Measurements from ENCODE around the gene OPCML.

Gene OPCML

GRCh38 chr11:133408402-133408801 lies 123.9 kb downstream of the OPCML start:
- no peak for FAIRE-seq

DNA sequence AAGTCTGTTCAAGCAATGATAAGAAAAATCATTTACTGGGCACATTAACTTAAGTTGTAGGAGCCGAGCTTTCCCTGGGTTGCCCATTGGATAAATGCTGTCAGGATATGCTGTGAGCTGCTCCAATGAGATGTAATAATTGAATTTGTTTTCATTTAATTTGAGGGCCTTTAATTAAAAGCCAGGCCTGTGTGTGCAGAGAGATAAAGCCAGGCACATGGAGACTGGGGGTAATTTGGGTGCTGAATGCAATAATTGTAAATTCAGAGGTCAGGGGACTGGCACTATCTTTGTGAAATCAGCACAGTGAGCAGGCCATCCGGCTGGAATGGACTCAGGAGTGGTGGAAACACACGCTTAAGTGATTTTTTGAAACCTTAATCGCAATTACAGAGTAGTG lies 125.8 kb downstream of the OPCML start:
- FAIRE-seq, result no peak

DNA sequence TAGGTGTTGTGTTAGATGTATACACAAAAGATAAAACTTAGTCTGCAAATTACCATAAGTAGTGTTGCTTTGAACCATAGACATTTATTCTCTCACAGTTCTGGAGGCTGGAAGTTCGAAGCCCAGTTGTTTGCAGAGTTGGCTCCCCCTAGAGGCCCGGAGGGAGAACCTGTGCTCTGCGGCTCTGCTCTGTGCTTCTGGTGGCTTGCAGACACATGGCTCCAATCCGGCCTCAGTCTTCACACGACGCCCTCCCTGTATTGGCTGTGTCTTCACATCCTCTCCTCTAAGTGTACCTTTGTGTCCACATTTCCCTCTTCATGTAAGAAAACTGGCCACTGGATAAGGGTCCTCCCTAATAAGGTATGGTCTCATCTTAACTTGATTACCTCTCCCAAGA lies 128.4 kb downstream of the OPCML start:
- FAIRE-seq, result no peak

DNA sequence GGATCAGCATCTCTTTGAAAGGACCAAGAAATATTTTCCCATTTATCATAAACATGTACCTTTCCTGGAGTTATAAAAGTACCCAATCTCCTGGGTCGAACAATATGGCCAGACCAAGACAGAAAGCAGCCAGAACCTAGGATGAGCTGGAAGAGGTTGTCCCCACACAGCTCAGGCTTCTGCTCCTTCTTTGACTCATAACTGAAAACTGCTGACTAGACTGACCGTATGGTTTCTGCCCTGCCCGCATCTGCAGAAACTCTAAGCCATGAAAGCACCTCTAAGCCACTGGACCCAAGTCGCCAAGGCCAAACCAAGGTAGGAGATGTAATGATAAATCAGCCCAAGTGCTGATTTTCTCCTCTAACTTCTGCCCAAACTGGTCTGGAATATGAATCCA lies 129.8 kb downstream of the OPCML start:
- FAIRE-seq, result no peak

DNA sequence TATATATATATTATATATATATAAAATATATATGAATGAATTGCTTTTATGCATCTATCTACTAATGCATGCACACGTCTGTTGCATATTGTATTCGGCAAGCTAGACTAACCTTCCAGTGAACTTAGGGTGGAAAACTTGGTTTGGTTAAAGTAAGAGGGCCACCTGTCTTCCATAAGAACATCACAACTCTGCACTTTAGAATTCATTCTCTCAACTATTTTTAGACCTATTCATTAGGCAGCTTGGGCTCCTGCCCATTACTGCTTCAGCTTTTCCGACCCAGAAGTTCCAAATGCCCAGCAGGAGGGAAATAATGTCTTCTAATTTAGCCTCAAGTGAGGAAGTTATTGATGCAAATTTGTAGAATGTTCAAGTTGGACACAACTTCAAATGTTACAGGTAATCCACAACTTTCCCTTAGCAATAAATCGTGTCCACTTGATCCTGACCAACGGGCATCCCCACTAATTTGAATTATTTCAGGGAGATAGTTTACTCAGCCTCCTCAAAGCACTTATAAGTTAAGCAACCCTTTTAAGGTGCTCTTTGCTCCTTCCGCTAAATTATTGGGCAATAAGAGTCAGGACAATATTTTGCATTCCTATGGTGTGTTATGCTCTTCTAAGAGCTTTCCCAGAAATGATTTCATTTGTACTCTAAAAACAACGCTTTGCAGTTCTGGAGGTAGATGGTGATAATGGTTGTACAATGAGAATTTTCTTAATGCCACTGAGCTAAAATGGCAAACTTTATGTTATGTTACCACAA lies 132.3 kb downstream of the OPCML start:
- FAIRE-seq, result no peak

DNA sequence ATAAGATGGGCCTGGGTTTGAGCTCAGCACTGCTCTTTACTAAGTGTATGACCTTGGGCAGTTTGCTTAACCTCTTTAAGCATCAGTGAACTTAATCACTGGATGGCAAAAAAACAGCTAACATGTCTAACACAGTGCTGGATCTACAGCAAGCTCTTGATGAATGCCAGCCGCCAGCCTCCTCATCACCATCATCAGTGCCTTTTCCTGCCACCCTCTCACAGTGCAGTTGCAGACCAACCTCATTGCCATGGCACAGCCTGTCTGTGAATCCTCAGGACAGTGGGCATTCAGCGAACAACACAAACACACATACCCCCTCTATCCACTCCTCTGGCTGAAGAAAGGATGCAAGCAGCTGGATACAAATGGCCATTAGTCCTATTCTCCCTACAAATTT lies 133.0 kb downstream of the OPCML start:
- FAIRE-seq, result no peak

- no peak for FAIRE-seq
Observed at GRCh38 chr11:133390803-133391202, 141.5 kb downstream of the OPCML start.

GRCh38 chr11:133388975-133389568 lies 143.2 kb downstream of the OPCML start:
- FAIRE-seq, result no peak

DNA sequence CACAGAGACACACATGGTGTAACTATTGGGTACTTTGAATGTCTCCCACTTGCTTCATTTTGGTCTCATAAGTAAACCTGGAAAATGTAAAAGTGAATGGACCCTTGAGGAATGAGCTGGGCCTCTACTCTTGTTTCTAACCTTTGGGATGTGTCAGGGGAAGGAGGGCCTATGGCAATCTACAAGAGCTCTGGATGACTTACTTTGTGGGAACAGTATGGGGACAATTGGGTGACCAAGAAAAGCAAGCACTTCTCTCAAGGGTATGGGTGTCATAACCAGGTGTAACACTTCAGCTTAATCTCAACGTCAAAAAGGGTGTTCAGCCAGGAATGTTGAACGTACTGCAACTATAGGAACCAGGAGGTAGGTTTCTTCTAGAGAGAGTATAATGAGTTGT lies 144.0 kb downstream of the OPCML start:
- no peak for FAIRE-seq

- no peak for FAIRE-seq
Observed at GRCh38 chr11:133386852-133387251, 145.4 kb downstream of the OPCML start.

DNA sequence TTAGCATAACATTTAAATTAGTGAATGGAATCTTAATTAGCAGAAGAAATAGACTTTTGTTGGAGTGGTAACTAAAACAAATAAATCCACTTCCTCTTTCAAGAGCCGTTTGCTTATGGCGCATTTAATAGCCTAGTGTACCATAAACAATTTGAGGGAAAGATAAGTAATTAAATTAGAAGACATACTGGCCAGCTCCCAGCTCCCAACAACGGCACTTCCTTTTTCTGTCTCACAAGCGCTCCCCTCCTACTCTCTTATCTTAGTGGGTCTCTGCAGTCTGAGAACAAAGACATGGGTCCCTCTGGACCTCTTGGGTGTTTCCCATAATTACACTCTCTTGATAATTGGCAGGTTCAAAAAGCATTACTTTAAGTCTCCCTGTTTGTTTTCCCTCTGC lies 146.0 kb downstream of the OPCML start:
- FAIRE-seq, result no peak

DNA sequence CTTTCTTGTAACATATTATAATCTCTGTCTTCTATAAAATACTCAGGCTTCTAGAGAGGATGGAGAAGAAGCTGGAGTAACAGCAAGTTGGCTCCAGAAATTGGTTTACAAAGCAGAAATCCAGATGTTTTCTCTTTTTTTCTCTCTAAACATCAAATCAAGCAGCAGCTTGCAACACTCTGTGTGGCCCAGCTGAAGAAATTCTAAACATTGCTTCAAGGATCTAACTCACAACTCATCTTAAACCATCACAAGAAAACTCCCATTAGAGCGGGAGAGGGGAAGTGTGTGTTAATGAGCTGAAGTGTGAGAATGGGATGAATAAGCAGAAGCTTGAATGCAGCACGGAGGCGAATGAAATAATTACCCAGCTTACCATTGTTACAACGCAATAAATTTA lies 146.5 kb downstream of the OPCML start:
- no peak for FAIRE-seq

DNA sequence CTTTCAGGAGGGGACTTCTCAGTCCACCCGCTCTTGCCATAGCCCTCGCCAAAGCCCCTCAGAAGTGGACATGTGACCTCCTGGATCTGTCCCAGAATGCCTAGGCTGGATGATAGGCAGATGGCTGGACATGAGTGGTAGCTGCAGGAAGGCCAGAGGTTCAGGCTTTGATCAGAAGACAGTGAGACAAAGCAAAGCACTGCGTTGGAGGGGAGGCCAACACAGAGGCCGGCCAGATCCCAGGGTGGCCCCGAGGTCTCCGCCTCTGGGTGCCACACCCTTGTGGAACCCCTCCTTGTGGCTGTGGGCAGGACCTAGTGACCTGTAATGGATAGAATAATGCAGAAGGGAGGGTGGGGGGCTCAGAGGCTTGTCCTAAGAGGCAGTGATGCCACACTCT lies 147.6 kb downstream of the OPCML start:
- no peak for FAIRE-seq

- FAIRE-seq, result no peak
Observed at GRCh38 chr11:133383689-133384088, 148.6 kb downstream of the OPCML start.

DNA sequence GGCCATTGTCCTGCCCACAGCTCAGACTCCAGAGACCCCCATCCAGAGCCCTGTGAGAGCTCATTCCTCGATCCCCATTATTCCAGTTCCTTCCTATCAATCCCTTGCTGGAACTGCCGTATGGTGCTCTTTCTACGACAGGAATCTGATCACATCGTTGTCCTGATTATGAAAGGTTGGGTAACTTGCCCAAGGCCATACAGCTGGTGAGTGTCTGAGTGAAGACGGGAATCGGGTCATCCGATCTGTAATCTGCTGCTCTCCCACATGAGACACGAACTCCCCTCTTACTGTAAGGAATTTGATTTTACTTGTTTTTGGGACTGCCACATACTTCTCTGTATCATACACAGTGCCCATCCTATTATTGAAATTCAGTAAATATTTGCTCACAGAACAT lies 149.1 kb downstream of the OPCML start:
- no peak for FAIRE-seq

- no peak for FAIRE-seq
Observed at GRCh38 chr11:133382131-133382812, 150.0 kb downstream of the OPCML start.

GRCh38 chr11:133381761-133382130 lies 150.6 kb downstream of the OPCML start:
- FAIRE-seq, result no peak

DNA sequence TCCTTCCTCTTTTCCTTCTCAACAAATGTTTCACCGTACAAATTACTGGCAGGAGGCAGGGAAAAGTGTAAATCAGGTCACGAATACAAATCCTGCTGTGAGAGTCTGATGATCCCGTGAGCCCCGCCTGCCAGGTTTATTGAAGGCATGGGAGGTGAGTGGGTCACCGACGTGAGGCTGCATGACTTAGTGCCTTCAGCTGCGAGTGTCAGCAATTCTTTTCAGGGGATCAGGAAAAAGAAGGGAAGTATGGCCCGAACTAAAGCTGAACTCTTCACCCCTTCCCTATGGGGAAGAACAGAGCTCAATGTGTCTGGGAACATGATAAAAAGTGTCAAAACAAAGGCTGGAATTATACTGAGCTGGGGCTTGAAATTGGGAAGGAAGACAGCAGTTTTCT lies 166.2 kb downstream of the OPCML start:
- FAIRE-seq, result no peak

DNA sequence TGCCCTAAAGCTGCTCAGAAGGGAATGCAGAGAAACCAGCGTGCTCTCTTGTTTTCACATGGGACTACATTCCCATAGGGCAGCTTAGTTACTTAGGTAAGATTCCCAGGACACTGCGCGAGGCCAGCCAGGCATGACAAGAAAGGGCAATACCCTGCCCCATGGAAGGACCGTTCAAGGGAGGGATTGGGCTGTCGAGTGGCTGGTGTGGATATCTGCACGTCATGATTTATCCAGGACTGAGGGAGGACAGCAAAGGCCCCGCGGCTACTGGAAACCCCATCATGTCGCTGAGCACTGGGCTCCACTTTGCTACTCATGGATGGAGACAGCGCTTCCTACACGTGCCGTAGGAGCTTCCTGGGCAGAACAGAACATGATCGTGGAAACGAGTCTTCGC lies 169.4 kb downstream of the OPCML start:
- FAIRE-seq, result no peak

DNA sequence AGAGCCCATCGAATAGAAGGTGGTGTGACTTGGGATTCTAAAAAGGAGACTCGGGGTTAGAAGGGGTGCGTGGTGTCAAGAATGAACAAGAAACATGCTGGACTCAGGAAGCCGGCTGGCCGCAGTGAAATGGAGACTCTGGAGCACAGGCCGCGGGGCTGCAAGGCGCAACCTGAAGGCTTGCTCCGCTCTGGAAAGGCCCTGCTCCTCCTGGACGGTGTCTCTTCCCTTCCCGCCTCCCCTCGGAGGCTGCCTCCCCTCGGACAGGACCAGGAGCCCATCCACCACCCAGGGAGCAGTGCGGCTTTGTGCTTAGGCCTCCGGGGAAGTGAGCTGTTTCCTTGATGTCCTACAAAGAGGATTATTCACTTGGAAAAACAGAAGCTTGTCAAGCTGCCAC lies 170.1 kb downstream of the OPCML start:
- FAIRE-seq, result no peak

DNA sequence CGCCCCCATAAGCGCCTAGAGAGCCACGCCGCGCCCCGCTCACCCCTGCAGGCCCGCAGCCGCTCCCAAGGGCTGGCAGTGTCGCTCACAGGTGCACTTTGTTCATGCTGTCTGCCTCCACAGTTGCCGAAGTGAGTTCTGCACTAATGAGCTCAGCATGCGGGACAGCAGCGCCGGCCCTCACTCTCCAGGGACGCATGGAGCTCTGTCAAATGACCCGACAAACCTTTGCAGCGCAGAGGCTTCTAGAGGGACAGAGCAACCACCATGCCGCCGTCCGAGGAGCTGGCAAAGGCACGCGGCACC lies 170.7 kb downstream of the OPCML start:
- no peak for FAIRE-seq

DNA sequence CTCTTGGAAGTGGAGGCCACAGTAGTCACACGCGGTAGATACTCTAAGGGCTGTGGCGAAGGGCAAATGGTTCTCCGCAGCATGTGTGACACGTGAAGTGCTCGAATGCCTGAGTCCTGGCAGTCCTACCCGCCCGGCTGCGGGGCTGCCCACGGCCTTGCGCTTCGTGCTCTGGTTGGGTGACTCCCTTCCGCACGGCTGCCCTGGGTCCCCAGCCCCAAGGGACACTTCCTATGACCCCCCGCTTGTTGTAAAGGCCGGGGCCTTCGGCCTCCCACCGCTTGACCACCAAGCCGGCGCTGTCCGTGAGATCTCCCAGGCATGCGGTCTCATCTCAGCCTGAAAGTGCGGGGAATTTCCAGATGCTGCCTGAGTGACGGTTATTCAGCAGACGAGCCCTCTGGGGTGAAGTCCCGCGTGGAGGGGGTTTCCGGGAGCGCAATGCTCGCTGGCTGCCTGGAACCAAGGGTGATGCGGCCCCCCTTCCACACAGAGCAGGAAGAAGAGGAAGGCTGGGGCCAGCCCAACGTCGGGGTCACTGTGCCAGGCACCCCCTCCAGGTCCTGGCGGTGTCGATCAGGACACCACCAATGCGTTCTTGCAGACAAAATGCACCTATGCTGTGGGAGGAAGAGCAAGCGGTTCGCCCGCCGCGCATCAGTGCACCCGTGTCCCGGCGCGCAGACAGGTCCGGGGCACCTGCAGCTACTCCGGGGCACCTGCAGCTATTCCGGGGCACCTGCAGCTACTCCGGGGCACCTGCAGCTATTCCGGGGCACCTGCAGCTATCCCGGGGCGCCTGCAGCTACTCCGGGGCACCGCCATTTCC lies 171.2 kb downstream of the OPCML start:
- FAIRE-seq, result no peak

DNA sequence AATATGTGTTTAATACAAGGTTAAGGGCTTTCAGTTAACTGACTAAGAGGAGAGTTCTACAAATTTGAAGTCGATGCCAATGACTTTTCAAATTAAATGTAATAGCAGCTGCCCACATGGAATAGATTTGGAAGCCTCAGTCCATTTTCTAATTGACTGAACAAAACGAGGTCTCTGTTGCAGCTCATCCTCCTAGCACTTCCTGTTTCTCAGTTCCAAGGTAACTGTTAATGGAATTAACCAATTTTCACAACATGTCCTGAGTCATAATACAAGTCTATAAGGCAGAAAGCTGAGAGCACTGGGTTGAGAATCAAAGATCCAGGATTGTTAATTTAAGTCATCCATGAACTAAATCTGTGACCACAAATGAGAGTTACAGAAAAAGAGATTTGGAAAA lies 177.2 kb downstream of the OPCML start:
- FAIRE-seq, result no peak

DNA sequence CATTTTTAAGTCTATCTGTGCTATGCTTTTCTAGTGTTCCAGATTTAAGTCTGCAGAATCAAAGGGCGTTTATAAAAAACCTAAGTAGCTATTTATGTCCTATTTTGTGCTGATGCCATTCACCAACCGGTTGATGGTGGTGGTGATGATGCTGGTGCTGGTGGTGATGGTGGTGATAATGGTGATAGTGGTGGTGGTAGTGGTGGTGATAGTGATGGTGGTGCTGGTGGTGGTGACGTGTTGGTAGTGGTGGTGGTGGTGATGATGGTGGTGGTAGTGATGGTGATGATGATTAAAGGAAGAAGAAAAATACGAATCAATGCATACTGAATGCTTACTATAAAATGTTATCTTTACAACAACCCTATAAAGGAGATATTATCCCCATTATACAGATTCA lies 178.2 kb downstream of the OPCML start:
- no peak for FAIRE-seq
